IPS-18c (cell line): ENCODE measurements around the gene SPOCK3.
"Not testable (repeated sequence)": the region's sequence is repeated elsewhere in the genome, so short reads cannot be mapped to it uniquely, and the experiment has no call there.

Experiments used
- H3K4me3 ChIP-seq: 2 replicates; pipeline ENCODE4 v1.7.0; 2013; ENCODE audit warnings: low read depth, mild to moderate bottlenecking, low read length, moderate library complexity; ENCODE audit not compliant: insufficient read depth
- H3K9me3 ChIP-seq: one replicate; pipeline ENCODE4 v1.6.1; 2013; ENCODE audit warnings: mild to moderate bottlenecking, low read length, moderate library complexity; ENCODE audit not compliant: control insufficient read depth, insufficient read depth

SPOCK3 gene

DNA sequence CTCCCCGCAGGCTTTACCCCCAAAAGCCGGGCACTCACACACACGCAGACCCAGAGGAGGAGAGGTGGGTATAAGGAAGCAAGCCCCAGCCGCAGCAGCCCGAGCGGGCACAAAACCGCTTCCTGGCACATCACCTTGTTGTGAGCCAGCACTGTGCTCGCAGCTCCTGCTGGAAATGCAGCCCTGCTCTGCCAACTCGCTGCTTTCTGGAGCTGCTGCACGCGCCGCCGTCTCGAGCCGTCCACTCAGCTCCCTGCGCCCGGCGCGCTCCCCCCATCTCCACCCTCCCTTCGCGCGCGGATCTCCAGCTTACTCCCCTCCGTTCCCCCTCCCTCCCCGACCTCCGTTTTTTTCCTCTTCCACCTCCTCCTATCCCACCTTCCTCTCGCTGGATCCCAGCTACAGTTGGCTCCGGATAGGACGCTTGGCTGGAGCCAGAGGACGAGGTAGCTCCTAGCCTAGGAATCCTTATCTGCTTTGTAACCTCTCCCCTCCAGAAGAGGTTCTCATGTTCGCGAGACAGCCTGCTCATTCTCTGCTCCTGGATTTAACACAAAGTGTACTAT is at the start of gene SPOCK3:
SPOCK3 (minus strand) TSS at position 179 of the 566 bp plus-strand sequence.
- peak within 1 kb of the TSS; percentile 70 for H3K4me3 ChIP-seq

GRCh38 chr4:167282171-167282864 is 48.0 kb upstream of the SPOCK3 start:
- no peaks in the 10 kb centered on the region for H3K9me3 ChIP-seq
- no peak overlapping the region for H3K4me3 ChIP-seq

More for the DNA sequence above, at the start of gene SPOCK3:
- no peaks in the 10 kb centered on the region for H3K9me3 ChIP-seq

- H3K4me3 ChIP-seq, result not testable (repeated sequence)
Observed at GRCh38 chr4:167281545-167281944, 47.3 kb upstream of the SPOCK3 start.

GRCh38 chr4:167274351-167274750 is 40.1 kb upstream of the SPOCK3 start:
- H3K9me3 ChIP-seq, result no peaks in the 10 kb centered on the region
- H3K4me3 ChIP-seq, result no peak overlapping the region

More at GRCh38 chr4:167281545-167281944, 47.3 kb upstream of the SPOCK3 start:
- not testable (repeated sequence) for H3K9me3 ChIP-seq

DNA sequence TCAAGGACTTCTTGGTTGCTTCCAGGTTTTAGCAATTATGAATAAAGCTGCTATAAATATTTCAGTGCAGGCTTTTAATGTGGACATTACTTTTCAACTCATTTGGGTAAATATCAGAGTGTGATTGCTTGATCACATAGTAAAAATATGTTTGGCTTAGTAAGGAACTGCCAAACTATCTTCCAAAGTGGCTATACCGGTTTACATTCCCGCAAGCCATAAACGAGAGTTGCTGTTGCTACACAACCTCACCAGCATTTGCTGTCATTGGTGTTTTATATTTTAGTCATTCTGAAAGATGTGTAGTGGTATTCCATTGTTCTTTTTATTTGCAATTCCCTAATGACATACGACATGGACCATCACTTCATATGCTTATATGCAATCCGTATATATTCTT is 30.9 kb upstream of the SPOCK3 start:
- H3K9me3 ChIP-seq, result no peaks in the 10 kb centered on the region
- no peak overlapping the region for H3K4me3 ChIP-seq

DNA sequence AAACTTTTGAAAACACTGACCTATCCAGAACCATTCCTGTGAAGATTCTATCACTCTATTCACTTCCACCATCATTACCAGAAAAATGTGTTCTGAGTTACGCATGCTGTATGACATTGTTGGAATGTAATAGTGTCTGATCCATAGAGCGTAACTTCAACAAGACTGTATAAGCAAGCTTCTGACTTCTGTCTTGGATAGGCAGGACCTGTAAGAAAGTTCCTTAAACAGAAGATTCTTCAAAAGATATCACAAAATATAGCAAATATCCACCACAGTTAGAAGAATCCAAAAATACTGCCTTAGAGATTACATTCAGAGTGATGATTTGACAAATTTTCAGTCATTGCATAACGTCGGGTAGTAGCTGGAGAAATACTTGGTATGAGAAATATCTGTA is 14.0 kb upstream of the SPOCK3 start:
- peaks cover 2% of the 10 kb centered on the region for H3K9me3 ChIP-seq
- H3K4me3 ChIP-seq, result no peak overlapping the region

GRCh38 chr4:167239627-167240026 is 5.3 kb upstream of the SPOCK3 start:
- no peak overlapping the region for H3K4me3 ChIP-seq
- H3K9me3 ChIP-seq, result no peaks in the 10 kb centered on the region

- Histone ChIP-seq H3K9me3 (no peaks in the 10 kb centered on the region), H3K4me3 (no peak overlapping the region)
Observed at GRCh38 chr4:167238226-167238625, 3.9 kb upstream of the SPOCK3 start.

GRCh38 chr4:167233685-167234315 is 494 bp downstream of the SPOCK3 start:
- no peaks in the 10 kb centered on the region for H3K9me3 ChIP-seq
- peak overlapping the region; percentile 70 for H3K4me3 ChIP-seq

- Histone ChIP-seq H3K9me3 (no peaks in the 10 kb centered on the region), H3K4me3 (peak overlapping the region; percentile 70)
Observed at GRCh38 chr4:167232805-167233684, 1.2 kb downstream of the SPOCK3 start.

DNA sequence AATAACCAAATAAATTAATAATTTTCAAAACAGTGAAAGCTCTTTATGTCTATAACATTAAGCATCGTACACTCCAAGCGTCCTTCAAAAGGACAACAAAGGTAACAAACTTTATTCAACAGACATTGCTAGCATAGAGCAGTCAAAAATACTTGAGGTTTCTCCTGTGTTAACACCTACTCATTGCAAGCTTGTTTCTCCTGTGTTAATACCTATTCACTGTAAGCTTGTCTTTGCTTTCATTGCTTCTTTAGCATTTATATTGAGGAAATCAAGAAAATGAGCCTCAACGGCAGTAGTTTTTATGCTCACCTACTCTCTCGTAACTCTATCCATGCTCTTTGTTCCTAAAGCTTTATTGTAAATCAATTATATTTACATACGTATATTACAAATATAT is 3.5 kb downstream of the SPOCK3 start:
- H3K9me3 ChIP-seq, result no peaks in the 10 kb centered on the region
- no peak overlapping the region for H3K4me3 ChIP-seq

DNA sequence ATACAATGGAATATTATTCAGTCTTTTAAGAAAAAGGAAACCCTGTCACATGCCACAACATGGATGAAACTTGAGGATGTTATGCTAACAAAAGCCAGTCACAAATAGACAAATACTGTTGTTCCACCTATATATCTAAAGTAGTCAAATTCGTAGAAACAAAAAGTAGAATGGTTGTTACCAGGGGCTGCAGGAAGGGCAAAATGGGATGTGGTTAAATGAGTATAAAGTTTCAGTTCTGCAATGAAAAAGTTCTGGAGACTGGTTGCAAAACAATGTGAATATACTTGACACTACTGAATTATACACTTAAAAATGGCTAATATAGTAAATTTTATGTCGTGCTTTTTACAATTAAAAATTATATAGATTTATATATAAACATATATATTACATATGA is 12.2 kb downstream of the SPOCK3 start:
- no peaks in the 10 kb centered on the region for H3K9me3 ChIP-seq

GRCh38 chr4:167221084-167221483 is 13.2 kb downstream of the SPOCK3 start:
- H3K9me3 ChIP-seq, result no peaks in the 10 kb centered on the region

More for the DNA sequence above, 12.2 kb downstream of the SPOCK3 start:
- H3K4me3 ChIP-seq, result no peak overlapping the region

DNA sequence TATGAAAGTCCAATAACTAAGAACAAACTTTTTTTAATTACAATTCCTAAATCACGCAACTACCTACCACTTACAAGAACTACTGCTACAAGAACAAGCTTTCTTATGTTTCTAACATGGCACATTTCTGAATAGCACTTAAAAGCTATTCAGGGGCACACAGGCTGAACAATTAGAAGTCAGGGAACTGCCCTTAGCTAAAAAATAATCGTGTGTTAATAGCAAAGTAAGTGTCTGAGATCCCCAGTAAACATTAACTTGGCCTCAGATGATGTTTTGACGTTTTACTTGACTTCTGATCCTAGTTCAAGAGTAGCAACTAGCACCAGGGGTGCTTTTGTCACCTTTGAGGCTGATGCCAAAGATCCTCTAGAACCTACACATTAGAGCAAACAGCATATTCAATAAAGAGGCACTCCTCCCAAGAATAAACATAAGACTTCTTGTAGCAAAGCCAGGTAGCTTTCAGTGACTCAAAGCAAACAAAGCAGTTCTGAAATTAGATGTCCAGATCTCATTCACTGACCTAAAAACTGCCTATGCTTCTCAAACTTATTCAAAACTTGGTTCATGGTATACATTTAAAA is 16.2 kb downstream of the SPOCK3 start:
- Histone ChIP-seq H3K4me3 (no peak overlapping the region), H3K9me3 (no peaks in the 10 kb centered on the region)

More at GRCh38 chr4:167221084-167221483, 13.2 kb downstream of the SPOCK3 start:
- H3K4me3 ChIP-seq, result no peak overlapping the region

DNA sequence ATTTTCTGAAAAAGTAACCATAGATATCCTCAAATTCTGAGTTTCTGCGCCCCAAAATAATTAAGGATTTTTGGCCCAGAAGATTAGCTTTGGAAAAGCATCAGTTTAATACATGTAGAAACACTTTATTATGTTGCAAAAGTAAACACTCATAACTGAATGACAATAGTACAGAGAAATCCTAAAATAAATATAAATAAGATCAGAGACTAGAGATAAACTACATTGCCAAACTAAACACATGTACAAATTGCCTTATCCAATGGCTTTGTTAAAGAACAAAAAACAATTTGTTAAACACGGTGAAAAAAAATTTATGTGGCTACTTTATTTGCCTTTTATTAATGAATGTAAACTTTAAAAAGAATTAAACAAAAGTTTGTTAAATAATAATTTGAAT is 17.5 kb downstream of the SPOCK3 start:
- H3K4me3 ChIP-seq, result no peak overlapping the region
- H3K9me3 ChIP-seq, result no peaks in the 10 kb centered on the region

DNA sequence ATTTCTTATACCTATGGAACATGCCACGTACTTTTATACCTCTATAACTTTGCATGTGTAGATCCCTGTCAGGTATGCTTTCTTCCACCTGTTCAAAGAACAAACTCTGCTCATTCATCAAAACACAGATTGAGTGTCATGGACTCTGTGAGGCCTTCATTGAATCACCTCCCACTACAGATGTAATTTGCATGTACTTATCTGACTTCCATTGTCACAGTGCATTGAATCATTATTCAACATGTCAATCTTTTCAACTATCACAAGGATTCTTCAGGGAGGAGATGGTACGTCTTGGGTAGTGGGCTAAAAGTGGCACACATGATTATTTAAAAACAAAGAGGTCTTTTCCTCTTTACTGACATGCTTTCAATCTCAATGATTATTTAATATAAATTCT is 24.1 kb downstream of the SPOCK3 start:
- Histone ChIP-seq H3K4me3 (no peak overlapping the region), H3K9me3 (no peaks in the 10 kb centered on the region)

DNA sequence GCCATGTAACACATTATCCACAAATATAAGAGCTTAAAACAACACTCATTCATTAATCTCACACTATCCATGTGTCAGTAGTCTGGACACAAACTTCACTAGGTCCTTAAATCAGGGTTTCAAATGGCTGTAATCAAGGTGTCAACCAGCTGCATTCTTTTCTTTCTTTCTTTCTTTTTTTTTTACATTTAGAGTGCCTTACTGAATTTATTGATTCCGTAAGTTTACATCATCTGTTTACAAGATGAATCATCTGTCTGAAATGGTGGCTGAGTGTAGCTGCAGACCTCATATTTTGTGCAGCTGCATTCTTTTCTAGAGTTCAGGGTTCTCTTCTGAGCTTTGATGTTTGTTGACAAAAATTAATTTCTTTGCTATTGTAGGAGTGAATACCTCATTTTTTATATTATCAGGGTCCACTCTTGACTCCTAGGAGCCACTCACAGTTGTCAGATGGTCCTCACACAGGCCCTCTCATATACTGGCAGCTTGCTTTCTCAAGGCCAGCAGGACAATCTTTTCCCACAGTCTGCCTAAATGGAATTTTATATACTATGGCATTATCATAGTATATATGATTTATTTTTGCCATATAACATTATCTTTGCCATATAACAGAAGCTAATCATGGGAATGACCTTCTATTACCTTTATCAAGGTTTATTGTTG is 37.8 kb downstream of the SPOCK3 start:
- H3K9me3 ChIP-seq, result no peaks in the 10 kb centered on the region
- no peak overlapping the region for H3K4me3 ChIP-seq
